Liver (tissue), 3 donors: ENCODE results near the gene TAS2R9.

Experiments used
- CTCF ChIP-seq: fragments of 150-350 bp; IDR thresholded peaks from 2 replicates; pipeline ENCODE4 v1.5.1; 2017; ENCODE audit warnings: improper control_type of control experiment, low read depth, low read length; ENCODE audit not compliant: missing input control
- MAX ChIP-seq: IDR thresholded peaks from 2 replicates; pipeline ENCODE4 v1.6.1; 2016; ENCODE audit warnings: antibody characterized with exemption
- RAD21 ChIP-seq, 2 donors: IDR thresholded peaks; 2 replicates each; pipeline ENCODE4 v1.6.1; 2016; ENCODE audit warnings: antibody characterized with exemption in 2 of 2, mild to moderate bottlenecking in 2 of 2
- REST ChIP-seq: IDR thresholded peaks from 2 replicates; pipeline ENCODE4 v1.6.1; 2016; ENCODE audit warnings: antibody characterized with exemption, mild to moderate bottlenecking
- YY1 ChIP-seq: IDR thresholded peaks from 2 replicates; pipeline ENCODE4 v1.6.1; 2016; ENCODE audit warnings: antibody characterized with exemption, mild to moderate bottlenecking
- ZBTB33 ChIP-seq: IDR thresholded peaks from 2 replicates; pipeline ENCODE4 v1.6.1; 2016; ENCODE audit warnings: antibody characterized with exemption
- donor health status: healthy.
- donor health status: healthy.

GRCh38 chr12:10853776-10854175 lies 43.8 kb upstream of the TAS2R9 start:
- no peak for TF ChIP-seq REST
- TF ChIP-seq CTCF: no peak
- no peak for TF ChIP-seq RAD21 (IDR thresholded peaks at IDR 0.05)
- TF ChIP-seq YY1: no peak
- no peak for TF ChIP-seq ZBTB33
- TF ChIP-seq MAX: no peak
